ENCODE data around the gene SLC51B. TPM values are rescaled to one million over a fixed set of nuclear protein-coding genes. Genes with fewer than 3 reads are reported as not detected.

SLC51B gene
- total RNA-seq, 1 experiment from 2014 or later = not detected

DNA sequence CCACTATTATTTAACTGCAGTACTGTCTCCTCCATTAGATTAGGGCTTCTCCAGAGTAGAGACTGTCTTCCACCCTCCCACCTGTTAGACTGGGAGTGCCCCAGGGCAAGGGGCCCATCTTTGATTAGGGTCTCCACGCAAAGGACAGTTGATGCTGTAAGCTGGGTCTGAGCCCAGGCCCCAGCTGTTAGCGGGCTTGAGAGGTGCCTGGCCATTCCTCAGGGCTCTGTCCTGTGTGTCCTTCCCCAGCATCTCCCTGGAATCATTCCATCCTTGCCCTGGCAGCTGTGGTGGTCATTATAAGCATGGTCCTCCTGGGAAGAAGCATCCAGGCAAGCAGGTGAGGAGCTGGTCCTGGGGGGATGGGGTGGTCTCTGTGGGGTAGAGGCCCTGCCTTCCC is 6.1 kb downstream of the SLC51B start:
- H3K36me3 ChIP-seq (ENCODE audit: control insufficient read depth in 1 of 2, insufficient read depth in 2 of 2, low read length in 2 of 2) = no peaks in the 10 kb centered on the region
- no peaks in the 10 kb centered on the region for H3K9me2 ChIP-seq (ENCODE audit: insufficient read depth)
- ChIA-PET POLR2A (no interaction called here), CTCF (interaction anchor here (0.7 to 2.7 kb wide), 3 partner anchors 17 to 32 kb away, joined by 3 to 9 read pairs (median 3); no protein-coding TSS in a partner anchor), RAD21 (ENCODE audit: low non-redundant PET in 1 of 2, low total read pairs in 2 of 2, uncharacterized antibody in 2 of 2, unreplicated experiment in 2 of 2) (no interaction called here)
- no peaks in the 10 kb centered on the region for H3K9me3 ChIP-seq (ENCODE audit: control insufficient read depth in 1 of 2, insufficient read depth in 1 of 2, low read depth in 1 of 2, low read length in 2 of 2)
- no peak overlapping the region for H2AFZ ChIP-seq (ENCODE audit: low read depth, low read length, poor library complexity, severe bottlenecking)
- DNase-seq (ENCODE audit: low read depth, low spot score) = no peak
- H3K27me3 ChIP-seq (ENCODE audit: insufficient read depth, low read length) = no peaks in the 10 kb centered on the region
- no TSS peak for BruUV-seq (replicated peaks)
- peaks cover 14 to 25% of the 10 kb centered on the region in 2 experiments; a peak in 3 of 4 replicates for H3K4me1 ChIP-seq (ENCODE audit: control insufficient read depth in 1 of 2, insufficient read depth in 2 of 2, low read length in 2 of 2)
- intact Hi-C loops (cut with micrococcal nuclease) = loop anchor here (5.0 kb wide), 2 partner anchors 126 to 336 kb away; no protein-coding TSS in a partner anchor
- H4K20me1 ChIP-seq (ENCODE audit: insufficient read depth) = no peaks in the 10 kb centered on the region
- no peaks in the 10 kb centered on the region for H3K79me2 ChIP-seq (ENCODE audit: insufficient read depth, low read length)
- no peak overlapping the region for H3K4me2 ChIP-seq (ENCODE audit: low read length)
- ATAC-seq = no peak
- H3K4me3 ChIP-seq (replicated peaks in 1 of 2; ENCODE audit: low read depth in 1 of 2, low read length in 2 of 2) = no peak overlapping the region
- H3K9ac ChIP-seq (ENCODE audit: low read length) = no peak overlapping the region
- TF ChIP-seq CBX3 (IDR thresholded peaks at IDR 0.05; ENCODE audit: low read depth) = no peak
- TF ChIP-seq ZFX (IDR thresholded peaks at IDR 0.05) = no peak
- no peak overlapping the region for H3K27ac ChIP-seq (ENCODE audit: low read depth, low read length)

DNA sequence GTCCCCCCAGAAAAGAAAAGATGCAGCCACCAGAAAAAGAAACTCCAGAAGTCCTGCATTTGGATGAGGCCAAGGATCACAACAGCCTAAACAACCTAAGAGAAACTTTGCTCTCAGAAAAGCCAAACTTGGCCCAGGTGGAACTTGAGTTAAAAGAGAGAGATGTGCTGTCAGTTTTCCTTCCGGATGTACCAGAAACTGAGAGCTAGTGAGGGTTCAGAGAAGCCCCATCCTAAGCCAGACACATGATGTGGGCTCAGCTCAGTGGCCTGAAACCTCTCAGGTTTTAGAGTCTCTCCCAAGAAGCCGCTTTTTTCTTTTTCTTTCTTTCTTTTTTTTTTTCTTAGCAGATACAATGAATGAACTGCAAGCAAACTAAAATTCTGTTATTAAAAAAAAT is 7.8 kb downstream of the SLC51B start:
- Histone ChIP-seq H2AFZ (ENCODE audit: low read depth, low read length, poor library complexity, severe bottlenecking) (no peak overlapping the region), H3K9me2 (ENCODE audit: insufficient read depth) (no peaks in the 10 kb centered on the region), H3K27ac (ENCODE audit: low read depth, low read length) (no peak overlapping the region), H3K9me3 (ENCODE audit: control insufficient read depth in 1 of 2, insufficient read depth in 1 of 2, low read depth in 1 of 2, low read length in 2 of 2) (no peaks in the 10 kb centered on the region), H3K9ac (ENCODE audit: low read length) (no peak overlapping the region), H3K27me3 (ENCODE audit: insufficient read depth, low read length) (no peaks in the 10 kb centered on the region), H4K20me1 (ENCODE audit: insufficient read depth) (no peaks in the 10 kb centered on the region), H3K4me2 (ENCODE audit: low read length) (no peak overlapping the region), H3K79me2 (ENCODE audit: insufficient read depth, low read length) (no peaks in the 10 kb centered on the region), H3K36me3 (ENCODE audit: control insufficient read depth in 1 of 2, insufficient read depth in 2 of 2, low read length in 2 of 2) (no peaks in the 10 kb centered on the region), H3K4me1 (ENCODE audit: control insufficient read depth in 1 of 2, insufficient read depth in 2 of 2, low read length in 2 of 2) (peaks cover 27 to 42% of the 10 kb centered on the region in 2 experiments), H3K4me3 (replicated peaks in 1 of 2; ENCODE audit: low read depth in 1 of 2, low read length in 2 of 2) (no peak overlapping the region)
- DNase-seq (ENCODE audit: low read depth, low spot score) (no peak), ATAC-seq (no peak)
- TF ChIP-seq POLR2A (IDR thresholded peaks at IDR 0.05; ENCODE audit: borderline replicate concordance, extremely low read depth, insufficient read depth, insufficient read length) = no peak
- TF ChIP-seq ELF1 (IDR thresholded peaks at IDR 0.05; ENCODE audit: borderline replicate concordance, low read depth) = no peak
- TF ChIP-seq RAD21 (IDR thresholded peaks at IDR 0.05; ENCODE audit: low read depth) = no peak
- TF ChIP-seq, protein P1, sequence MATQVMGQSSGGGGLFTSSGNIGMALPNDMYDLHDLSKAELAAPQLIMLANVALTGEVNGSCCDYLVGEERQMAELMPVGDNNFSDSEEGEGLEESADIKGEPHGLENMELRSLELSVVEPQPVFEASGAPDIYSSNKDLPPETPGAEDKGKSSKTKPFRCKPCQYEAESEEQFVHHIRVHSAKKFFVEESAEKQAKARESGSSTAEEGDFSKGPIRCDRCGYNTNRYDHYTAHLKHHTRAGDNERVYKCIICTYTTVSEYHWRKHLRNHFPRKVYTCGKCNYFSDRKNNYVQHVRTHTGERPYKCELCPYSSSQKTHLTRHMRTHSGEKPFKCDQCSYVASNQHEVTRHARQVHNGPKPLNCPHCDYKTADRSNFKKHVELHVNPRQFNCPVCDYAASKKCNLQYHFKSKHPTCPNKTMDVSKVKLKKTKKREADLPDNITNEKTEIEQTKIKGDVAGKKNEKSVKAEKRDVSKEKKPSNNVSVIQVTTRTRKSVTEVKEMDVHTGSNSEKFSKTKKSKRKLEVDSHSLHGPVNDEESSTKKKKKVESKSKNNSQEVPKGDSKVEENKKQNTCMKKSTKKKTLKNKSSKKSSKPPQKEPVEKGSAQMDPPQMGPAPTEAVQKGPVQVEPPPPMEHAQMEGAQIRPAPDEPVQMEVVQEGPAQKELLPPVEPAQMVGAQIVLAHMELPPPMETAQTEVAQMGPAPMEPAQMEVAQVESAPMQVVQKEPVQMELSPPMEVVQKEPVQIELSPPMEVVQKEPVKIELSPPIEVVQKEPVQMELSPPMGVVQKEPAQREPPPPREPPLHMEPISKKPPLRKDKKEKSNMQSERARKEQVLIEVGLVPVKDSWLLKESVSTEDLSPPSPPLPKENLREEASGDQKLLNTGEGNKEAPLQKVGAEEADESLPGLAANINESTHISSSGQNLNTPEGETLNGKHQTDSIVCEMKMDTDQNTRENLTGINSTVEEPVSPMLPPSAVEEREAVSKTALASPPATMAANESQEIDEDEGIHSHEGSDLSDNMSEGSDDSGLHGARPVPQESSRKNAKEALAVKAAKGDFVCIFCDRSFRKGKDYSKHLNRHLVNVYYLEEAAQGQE (IDR thresholded peaks at IDR 0.05; ENCODE audit: low read depth) = no peak
- no peak for TF ChIP-seq ZNF274 (IDR thresholded peaks at IDR 0.05; ENCODE audit: low read depth, low read length)
- no peak for TF ChIP-seq POLR2AphosphoS5 (IDR thresholded peaks at IDR 0.05; ENCODE audit: low read depth, low read length)
- no peak for TF ChIP-seq FOSL1 (IDR thresholded peaks at IDR 0.05; ENCODE audit: low read depth)
- TF ChIP-seq TCF7L2 (IDR thresholded peaks at IDR 0.05; ENCODE audit: borderline replicate concordance, extremely low read depth, insufficient read depth, insufficient read length) = no peak
- no peak for TF ChIP-seq EGR1 (IDR thresholded peaks at IDR 0.05; ENCODE audit: low read depth)
- no peak for TF ChIP-seq YY1 (IDR thresholded peaks at IDR 0.05; ENCODE audit: extremely low read depth, insufficient replicate concordance, low read depth, low read length)
- TF ChIP-seq EZH2phosphoT487 (IDR thresholded peaks at IDR 0.05; ENCODE audit: borderline replicate concordance) = no peak
- no peak for TF ChIP-seq JUND (IDR thresholded peaks at IDR 0.05)
- TF ChIP-seq, protein P2, sequence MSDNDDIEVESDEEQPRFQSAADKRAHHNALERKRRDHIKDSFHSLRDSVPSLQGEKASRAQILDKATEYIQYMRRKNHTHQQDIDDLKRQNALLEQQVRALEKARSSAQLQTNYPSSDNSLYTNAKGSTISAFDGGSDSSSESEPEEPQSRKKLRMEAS (IDR thresholded peaks at IDR 0.05) = no peak
- CTCF ChIA-PET = interaction anchor here (0.7 to 6.5 kb wide), 4 partner anchors 25 to 109 kb away, joined by 3 to 52 read pairs (median 6); no protein-coding TSS in a partner anchor
- no TSS peak for BruUV-seq (replicated peaks)
- intact Hi-C loops (cut with micrococcal nuclease) = loop anchor here (5.0 kb wide), 2 partner anchors 124 to 334 kb away; no protein-coding TSS in a partner anchor
- RAD21 ChIA-PET (ENCODE audit: low non-redundant PET in 1 of 2, low total read pairs in 2 of 2, uncharacterized antibody in 2 of 2, unreplicated experiment in 2 of 2) = no interaction called here
- POLR2A ChIA-PET = no interaction called here

Data from HCT116 (cell line).